K562 (cell line): ENCODE data around the gene SLC25A26. TPM values are rescaled to one million over a fixed set of nuclear protein-coding genes. Genes with fewer than 3 reads are reported as not detected.

ENCODE experiments used
- ATAC-seq: fragments of 200-7000 bp; cut with Tn5 transposase; 3 replicates; pipeline ENCODE4 v1.9.1; 2020; ENCODE audit warnings: moderate library complexity
- BruUV-seq: library from RNA; stranded (reverse); fragments of 400-500 nt; replicated peaks from 2 replicates; lab custom pipeline; 2021; lab: Mats Ljungman, UMichigan
- CTCF ChIA-PET: fragments of 300-600 bp; formaldehyde crosslinking; extraction: SDS; loops from one replicate; lab custom pipeline; 2021; ENCODE audit warnings: low intra/inter-chr PET ratio; lab: Yijun Ruan, JAX
- POLR2A ChIA-PET: fragments of 300-600, 350-650 bp; sonication (Branson Sonifier 250); formaldehyde crosslinking; extraction: SDS; loops from one replicate; lab custom pipeline; 2021; ENCODE audit warnings: antibody characterized with exemption, inconsistent platforms; lab: Yijun Ruan, JAX
- DNase-seq, 4 experiments: peaks; one replicate each; pipeline versions ENCODE4 v3.0.0 to v3.0.0-alpha.2; 2011 to 2018; ENCODE audit warnings: low spot score in 3 of 4, mixed read lengths in 3 of 4; ENCODE audit errors: extremely low read depth in 1 of 4
- FAIRE-seq: peaks from 2 replicates; lab custom pipeline; 2011; peaks lifted over from hg19 to GRCh38; lab: Jason Lieb, UNC
- H2AFZ ChIP-seq: 2 replicates; pipeline ENCODE4 v1.6.0; 2011; ENCODE audit warnings: low read depth, low read length, control low read depth, inconsistent platforms
- H3K27ac ChIP-seq: fragments of 200-600 bp; 3 replicates; pipeline ENCODE4 v1.8.0; 2011; ENCODE audit warnings: low read depth, mild to moderate bottlenecking, control low read depth, inconsistent platforms, low read length, moderate library complexity, mixed read lengths; ENCODE audit errors: extremely low read depth
- H3K27me3 ChIP-seq, 2 experiments: fragments of 300-600 bp in 1 of 2; 2 replicates in 1 of 2; 3 replicates in 1 of 2; pipeline versions ENCODE4 v1.6.0 to v1.8.0; 2011; ENCODE audit warnings: inconsistent platforms in 2 of 2, low read length in 2 of 2, mild to moderate bottlenecking in 1 of 2, mixed read lengths in 1 of 2, moderate library complexity in 1 of 2; ENCODE audit not compliant: control insufficient read depth in 2 of 2, insufficient read depth in 2 of 2
- H3K36me3 ChIP-seq: fragments of 300-600 bp; 3 replicates; pipeline ENCODE4 v1.8.0; 2011; ENCODE audit warnings: mild to moderate bottlenecking, low read length, inconsistent platforms; ENCODE audit not compliant: control insufficient read depth, insufficient read depth
- H3K4me1 ChIP-seq, 2 experiments: fragments of 200-600 bp in 1 of 2; replicated peaks in 1 of 2; 2 replicates in 1 of 2; 3 replicates in 1 of 2; pipeline versions ENCODE4 v1.5.1 to v1.8.0; 2011; ENCODE audit warnings: inconsistent platforms in 2 of 2, low read length in 2 of 2, mild to moderate bottlenecking in 1 of 2, mixed read lengths in 1 of 2, moderate library complexity in 1 of 2; ENCODE audit not compliant: control insufficient read depth in 2 of 2, insufficient read depth in 2 of 2
- H3K4me2 ChIP-seq: 2 replicates; pipeline ENCODE4 v1.6.1; 2011; ENCODE audit warnings: low read length, control low read depth, inconsistent platforms, mixed read lengths; ENCODE audit not compliant: insufficient read depth
- H3K4me3 ChIP-seq: fragments of 200-600 bp; sonication (generic), shearing (Covaris generic); 2 replicates; pipeline ENCODE4 v1.5.1; 2016; ENCODE audit warnings: control low read depth, inconsistent platforms
- H3K79me2 ChIP-seq: fragments of 200-600 bp; 3 replicates; pipeline ENCODE4 v1.8.0; 2011; ENCODE audit warnings: low read length, inconsistent platforms; ENCODE audit not compliant: control insufficient read depth, insufficient read depth
- H3K9ac ChIP-seq, 2 experiments: 2 replicates each; pipeline versions ENCODE4 v1.6.0 to v1.6.1; 2011; ENCODE audit warnings: low read depth in 2 of 2, low read length in 2 of 2, control low read depth in 1 of 2, inconsistent platforms in 1 of 2, mild to moderate bottlenecking in 1 of 2, mixed read lengths in 1 of 2; ENCODE audit not compliant: insufficient read depth in 1 of 2
- H3K9me1 ChIP-seq: one replicate; pipeline ENCODE4 v1.6.0; 2011; ENCODE audit warnings: inconsistent platforms, mild to moderate bottlenecking, low read length, moderate library complexity; ENCODE audit not compliant: control insufficient read depth, insufficient read depth
- H3K9me3 ChIP-seq: replicated peaks from 2 replicates; pipeline ENCODE4 v1.5.1; 2011; ENCODE audit warnings: low read depth, low read length, inconsistent platforms; ENCODE audit not compliant: control insufficient read depth, insufficient read depth
- H4K20me1 ChIP-seq: replicated peaks from 2 replicates; pipeline ENCODE4 v1.6.1; 2011; ENCODE audit warnings: low read length, inconsistent platforms, mixed read lengths; ENCODE audit not compliant: control insufficient read depth, insufficient read depth
- BCLAF1 ChIP-seq, 2 experiments: fragments of 450-650 bp in 1 of 2; IDR thresholded peaks; 2 replicates each; pipeline ENCODE4 v1.6.1; 2011 to 2017; ENCODE audit warnings: low read depth in 2 of 2, antibody characterized with exemption in 1 of 2, borderline replicate concordance in 1 of 2, low read length in 1 of 2, mild to moderate bottlenecking in 1 of 2, mixed read lengths in 1 of 2; ENCODE audit not compliant: control insufficient read depth in 1 of 2
- CEBPB ChIP-seq: fragments of 450-650 bp; IDR thresholded peaks from 2 replicates; pipeline ENCODE4 v1.6.1; 2016; ENCODE audit warnings: missing genetic modification characterization, missing compliant biosample characterization
- ZKSCAN8 ChIP-seq: fragments of 200-800 bp; sonication (Bioruptor generic); IDR thresholded peaks from 2 replicates; pipeline ENCODE4 v1.6.1; 2016; ENCODE audit warnings: missing genetic modification characterization, missing compliant biosample characterization
- WGBS: fragments of 100-300 bp; shearing (Covaris generic); methylation state at CpG from one replicate; pipeline ENCODE4 v1.1.6; 2016; ENCODE audit warnings: low coverage, mixed read lengths; ENCODE audit not compliant: insufficient coverage; ENCODE audit errors: missing lambda C conversion rate; 5-methylcytosine and 5-hydroxymethylcytosine counted together
- in situ Hi-C: fragments of 300-500 bp; cut with MboI; formaldehyde crosslinking; loops from 4 replicates; pipeline ENCODE4 v1.15.0; 2018; ENCODE audit warnings: inconsistent platforms, mixed read lengths
- intact Hi-C: fragments of 100-400 bp; cut with micrococcal nuclease; formaldehyde crosslinking; loops from 2 replicates; pipeline ENCODE4 v1.14.2; 2022
- polyA plus RNA-seq, 8 experiments: library from polyadenylated mRNA; depleted of rRNA in 4 of 8; stranded (reverse) in 5 of 8; unstranded in 3 of 8; fragments of >200 nt; fragmentation: Nextera tagmentation in 2 of 8; fragmentation: Illumina TruSeq in 1 of 8; extraction: Ambion mirVana in 2 of 8; extraction: Trizol in 1 of 8; gene quantifications; 2 replicates each; pipeline versions ENCODE4 v1.2.1 to v1.2.3, GENCODE V29; 2011 to 2014; ENCODE audit warnings: inconsistent platforms in 1 of 8, missing spikeins in 1 of 8
- total RNA-seq, 7 experiments: library from RNA; depleted of rRNA in 6 of 7; stranded (reverse); fragments of >200 nt in 6 of 7; fragmentation: Illumina TruSeq in 2 of 7; extraction: Trizol in 2 of 7; gene quantifications; 2 replicates each; pipeline versions ENCODE4 v1.2.1 to v1.2.3, GENCODE V29; 2011 to 2021; ENCODE audit warnings: low replicate concordance in 1 of 7

Gene SLC25A26
- total and polyA plus RNA-seq, 9 of the 15 experiments (the other 6 are each of a cell fraction or from before 2014, with no cell fraction given) = 7.2 to 29.1 (median 12.6) TPM

GRCh38 chr3:66302288-66302687 is 81.5 kb downstream of the SLC25A26 start (continued):
- no peak for TF ChIP-seq BCLAF1 (IDR thresholded peaks at IDR 0.05; ENCODE audit: borderline replicate concordance in 1 of 2, control insufficient read depth in 1 of 2, low read depth in 2 of 2, low read length in 1 of 2)

GRCh38 chr3:66303491-66303901 is 82.7 kb downstream of the SLC25A26 start:
- H2AFZ ChIP-seq = no peak overlapping the region
- H3K9me3 ChIP-seq = no peaks in the 10 kb centered on the region
- no peak for DNase-seq
- H3K9me1 ChIP-seq = no peaks in the 10 kb centered on the region
- BruUV-seq = no TSS peak
- CTCF ChIA-PET = no interaction called here
- H3K9ac ChIP-seq = no peak overlapping the region
- no peaks in the 10 kb centered on the region for H3K79me2 ChIP-seq
- no peak overlapping the region for H3K27ac ChIP-seq
- no peaks in the 10 kb centered on the region for H3K27me3 ChIP-seq
- intact Hi-C loops = no loop called here
- no peak overlapping the region for H3K4me3 ChIP-seq
- ATAC-seq = no peak
- no peaks in the 10 kb centered on the region for H4K20me1 ChIP-seq
- H3K4me2 ChIP-seq = no peak overlapping the region
- in situ Hi-C loops = no loop called here
- 53% methylated on average over 3 of the region's 3 CpGs for WGBS
- no peaks in the 10 kb centered on the region for H3K36me3 ChIP-seq
- no peak for FAIRE-seq
- H3K4me1 ChIP-seq = no peaks in the 10 kb centered on the region; a peak in 1 of 5 replicates
- POLR2A ChIA-PET = no interaction called here
- TF ChIP-seq ZKSCAN8 (CRISPR knock-in tag) (no peak), CEBPB (tag) (no peak)
